ENCODE measurements around the gene SAMD9L. TPM values are rescaled to one million over a fixed set of nuclear protein-coding genes. Genes with fewer than 3 reads are reported as not detected.
A peak's percentile ranks its signal among the peaks of the same experiment; 100 is the strongest.

SAMD9L gene
- total RNA-seq (2021) (0.26 and 0.49 TPM in 2 replicates), Bru-seq, nascent RNA (percentile 27 among the genes with signal in this experiment), BruChase-seq, experiment 1, labeled RNA remaining after a 2-hour chase (percentile 28 among the genes with signal in this experiment), BruChase-seq, experiment 2, labeled RNA remaining after a 6-hour chase (percentile 33 among the genes with signal in this experiment)
- long read RNA-seq = 0 reads

- no peak for DNase-seq (ENCODE audit: low spot score)
- Histone ChIP-seq H3K27me3 (replicated peaks; ENCODE audit: insufficient read depth, low read depth, low read length, poor library complexity) (no peaks in the 10 kb centered on the region), H3K27ac (ENCODE audit: low read depth, low read length, poor library complexity, severe bottlenecking) (no peak within 1 kb of the TSS), H3K9me3 (ENCODE audit: low read depth, low read length, poor library complexity, severe bottlenecking) (no peaks in the 10 kb centered on the region), H3K36me3 (ENCODE audit: insufficient read depth, low read length, poor library complexity, severe bottlenecking) (no peaks in the 10 kb centered on the region), H3K4me3 (ENCODE audit: low read depth, low read length, poor library complexity, severe bottlenecking) (peak within 1 kb of the TSS; percentile 36), H3K4me1 (ENCODE audit: insufficient read depth, low read length, poor library complexity, severe bottlenecking) (no peaks in the 10 kb centered on the region)
- intact Hi-C loops (cut with micrococcal nuclease; ENCODE audit: unreplicated experiment) = no loop called here
- POLR2A ChIA-PET (ENCODE audit: low non-redundant PET) = no interaction called here
- no TSS peak for BruUV-seq (replicated peaks)
- TF ChIP-seq CTCF (conservative IDR thresholded peaks at IDR 0.05; ENCODE audit: low read depth, low read length) (no peak), EZH2 (IDR thresholded peaks at IDR 0.05; ENCODE audit: borderline replicate concordance, low read depth, low read length, poor library complexity, severe bottlenecking) (no peak)
- CTCF ChIA-PET = no interaction called here
Measured at GRCh38 chr7:93148144-93148543, at the start of gene SAMD9L. Gene SAMD9L (minus strand): TSS chr7:93148385. CDS start chr7:93135971, 12,414 bp downstream.

GRCh38 chr7:93196336-93196735 is 48.2 kb upstream of the SAMD9L start:
- CTCF ChIA-PET = no interaction called here
- Histone ChIP-seq H3K27me3 (replicated peaks; ENCODE audit: insufficient read depth, low read depth, low read length, poor library complexity) (peaks cover 58% of the 10 kb centered on the region), H3K4me3 (ENCODE audit: low read depth, low read length, poor library complexity, severe bottlenecking) (no peak overlapping the region), H3K27ac (ENCODE audit: low read depth, low read length, poor library complexity, severe bottlenecking) (no peak overlapping the region), H3K9me3 (ENCODE audit: low read depth, low read length, poor library complexity, severe bottlenecking) (no peaks in the 10 kb centered on the region), H3K36me3 (ENCODE audit: insufficient read depth, low read length, poor library complexity, severe bottlenecking) (no peaks in the 10 kb centered on the region), H3K4me1 (ENCODE audit: insufficient read depth, low read length, poor library complexity, severe bottlenecking) (no peaks in the 10 kb centered on the region)
- no TSS peak for BruUV-seq (replicated peaks)
- no peak for TF ChIP-seq EZH2 (IDR thresholded peaks at IDR 0.05; ENCODE audit: borderline replicate concordance, low read depth, low read length, poor library complexity, severe bottlenecking)
- no peak for TF ChIP-seq CTCF (conservative IDR thresholded peaks at IDR 0.05; ENCODE audit: low read depth, low read length)
- POLR2A ChIA-PET (ENCODE audit: low non-redundant PET) = no interaction called here
- no peak for DNase-seq (ENCODE audit: low spot score)
- intact Hi-C loops (cut with micrococcal nuclease; ENCODE audit: unreplicated experiment) = no loop called here

- DNase-seq (ENCODE audit: low spot score) = no peak
- no peak overlapping the region for H3K4me3 ChIP-seq (ENCODE audit: low read depth, low read length, poor library complexity, severe bottlenecking)
- H3K27me3 ChIP-seq (replicated peaks; ENCODE audit: insufficient read depth, low read depth, low read length, poor library complexity) = peaks cover 62% of the 10 kb centered on the region
- POLR2A ChIA-PET (ENCODE audit: low non-redundant PET) = no interaction called here
- CTCF ChIA-PET = no interaction called here
- H3K27ac ChIP-seq (ENCODE audit: low read depth, low read length, poor library complexity, severe bottlenecking) = no peak overlapping the region
- BruUV-seq (replicated peaks) = no TSS peak
- intact Hi-C loops (cut with micrococcal nuclease; ENCODE audit: unreplicated experiment) = no loop called here
- H3K9me3 ChIP-seq (ENCODE audit: low read depth, low read length, poor library complexity, severe bottlenecking) = no peaks in the 10 kb centered on the region
- no peak for TF ChIP-seq CTCF (conservative IDR thresholded peaks at IDR 0.05; ENCODE audit: low read depth, low read length)
- no peak for TF ChIP-seq EZH2 (IDR thresholded peaks at IDR 0.05; ENCODE audit: borderline replicate concordance, low read depth, low read length, poor library complexity, severe bottlenecking)
- no peaks in the 10 kb centered on the region for H3K36me3 ChIP-seq (ENCODE audit: insufficient read depth, low read length, poor library complexity, severe bottlenecking)
- no peaks in the 10 kb centered on the region for H3K4me1 ChIP-seq (ENCODE audit: insufficient read depth, low read length, poor library complexity, severe bottlenecking)
Measured at GRCh38 chr7:93194386-93194785, 46.2 kb upstream of the SAMD9L start.

Data from A673 (cell line).